Measurements from ENCODE around the gene TIMP1. TPM values are rescaled to one million over a fixed set of nuclear protein-coding genes. Genes with fewer than 3 reads are reported as not detected.
"Not testable (repeated sequence)": the region's sequence is repeated elsewhere in the genome, so short reads cannot be mapped to it uniquely, and the experiment has no call there.

The TIMP1 gene
- total RNA-seq, 2 donors from 2014 or later: 373 to 916 TPM

DNA sequence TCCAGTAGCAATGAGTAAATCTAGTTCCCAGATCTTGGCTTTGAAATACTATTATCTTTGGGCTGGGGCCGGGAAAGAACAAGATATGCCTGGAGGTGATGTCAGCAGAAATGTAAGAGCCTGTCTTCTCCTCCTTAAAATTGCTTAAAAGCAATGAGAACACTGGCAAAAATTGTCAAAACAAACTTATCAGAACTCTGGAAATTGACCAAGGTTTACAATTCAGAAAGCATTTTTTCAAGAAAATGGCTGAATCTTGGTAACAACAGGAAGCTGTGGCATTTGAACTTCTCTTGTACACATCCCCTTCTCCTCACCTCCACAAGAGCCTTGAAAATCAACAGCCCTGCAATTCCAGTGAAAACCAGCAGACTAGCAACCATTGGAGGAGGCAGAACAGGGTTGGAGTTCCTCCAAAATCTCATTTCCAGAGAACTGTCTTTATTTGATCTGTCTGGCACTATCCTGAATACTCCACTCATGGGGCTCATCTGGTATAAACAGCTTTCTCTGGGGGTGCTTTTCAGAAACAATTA, 13.5 kb downstream of the TIMP1 start:
- no peak for DNase-seq (ENCODE audit: low spot score)
- WGBS: 13% methylated on average over 1 of the region's 1 CpG
- H3K9me3 ChIP-seq: no peaks in the 10 kb centered on the region
- no peak overlapping the region for H3K27ac ChIP-seq
- intact Hi-C loops (cut with DNase I): no loop called here
- H3K36me3 ChIP-seq: no peaks in the 10 kb centered on the region
- no peaks in the 10 kb centered on the region for H3K4me1 ChIP-seq (replicated peaks)
- TF ChIP-seq POLR2AphosphoS5 (IDR thresholded peaks at IDR 0.05): no peak
- TF ChIP-seq POLR2A (IDR thresholded peaks at IDR 0.05): no peak
- TF ChIP-seq, protein P1, sequence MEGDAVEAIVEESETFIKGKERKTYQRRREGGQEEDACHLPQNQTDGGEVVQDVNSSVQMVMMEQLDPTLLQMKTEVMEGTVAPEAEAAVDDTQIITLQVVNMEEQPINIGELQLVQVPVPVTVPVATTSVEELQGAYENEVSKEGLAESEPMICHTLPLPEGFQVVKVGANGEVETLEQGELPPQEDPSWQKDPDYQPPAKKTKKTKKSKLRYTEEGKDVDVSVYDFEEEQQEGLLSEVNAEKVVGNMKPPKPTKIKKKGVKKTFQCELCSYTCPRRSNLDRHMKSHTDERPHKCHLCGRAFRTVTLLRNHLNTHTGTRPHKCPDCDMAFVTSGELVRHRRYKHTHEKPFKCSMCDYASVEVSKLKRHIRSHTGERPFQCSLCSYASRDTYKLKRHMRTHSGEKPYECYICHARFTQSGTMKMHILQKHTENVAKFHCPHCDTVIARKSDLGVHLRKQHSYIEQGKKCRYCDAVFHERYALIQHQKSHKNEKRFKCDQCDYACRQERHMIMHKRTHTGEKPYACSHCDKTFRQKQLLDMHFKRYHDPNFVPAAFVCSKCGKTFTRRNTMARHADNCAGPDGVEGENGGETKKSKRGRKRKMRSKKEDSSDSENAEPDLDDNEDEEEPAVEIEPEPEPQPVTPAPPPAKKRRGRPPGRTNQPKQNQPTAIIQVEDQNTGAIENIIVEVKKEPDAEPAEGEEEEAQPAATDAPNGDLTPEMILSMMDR (IDR thresholded peaks at IDR 0.05): no peak
- H3K4me3 ChIP-seq: no peak overlapping the region
- no peaks in the 10 kb centered on the region for H3K27me3 ChIP-seq (replicated peaks; ENCODE audit: insufficient read depth)

DNA sequence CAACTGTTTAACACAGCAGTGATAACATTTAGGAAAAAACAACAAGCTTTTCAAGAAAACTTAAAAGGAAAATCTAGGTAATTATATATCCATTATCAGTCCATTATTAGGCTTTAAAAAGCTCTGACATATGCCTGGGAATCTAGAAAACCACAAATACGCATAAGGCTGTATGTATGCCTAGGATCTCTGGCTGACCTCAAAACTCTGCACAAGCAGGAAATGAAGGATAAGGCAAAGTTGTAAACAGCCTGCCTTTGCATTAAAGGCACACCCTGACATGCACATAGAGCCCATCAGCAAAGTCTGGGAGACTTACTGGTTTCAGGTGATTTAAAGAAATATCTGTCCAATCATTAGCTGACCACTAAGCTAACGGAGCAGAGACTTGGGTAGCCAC, 14.0 kb downstream of the TIMP1 start:
- H3K9me3 ChIP-seq: no peaks in the 10 kb centered on the region
- intact Hi-C loops (cut with DNase I): no loop called here
- H3K4me3 ChIP-seq: no peak overlapping the region
- WGBS: 85% methylated on average over 2 of the region's 2 CpGs
- no peaks in the 10 kb centered on the region for H3K4me1 ChIP-seq (replicated peaks)
- H3K27me3 ChIP-seq (replicated peaks; ENCODE audit: insufficient read depth): no peaks in the 10 kb centered on the region
- no peak for DNase-seq (ENCODE audit: low spot score)
- H3K27ac ChIP-seq: no peak overlapping the region
- TF ChIP-seq, protein P1 (IDR thresholded peaks at IDR 0.05): no peak
- TF ChIP-seq POLR2A (IDR thresholded peaks at IDR 0.05) (no peak), POLR2AphosphoS5 (IDR thresholded peaks at IDR 0.05) (no peak)
- H3K36me3 ChIP-seq: no peaks in the 10 kb centered on the region

DNA sequence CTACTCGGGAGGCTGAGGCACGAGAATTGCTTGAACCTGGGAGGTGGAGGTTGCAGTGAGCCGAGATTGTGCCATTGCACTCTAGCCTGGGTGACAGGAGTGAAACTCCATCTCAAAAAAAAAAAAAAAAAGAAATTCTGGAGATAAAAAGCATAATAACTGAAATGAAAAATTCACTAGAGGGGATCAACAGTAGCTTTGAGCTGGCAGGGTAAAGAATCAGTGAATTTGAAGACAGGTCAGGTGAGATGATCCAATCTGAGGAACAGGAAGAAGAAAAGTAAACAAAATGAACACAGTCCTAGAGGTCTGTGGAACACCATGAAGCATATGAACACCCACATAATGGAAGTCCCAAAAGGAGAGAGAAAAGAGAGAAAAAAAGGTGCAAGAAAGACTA, 15.0 kb downstream of the TIMP1 start:
- intact Hi-C loops (cut with DNase I): no loop called here
- no peaks in the 10 kb centered on the region for H3K9me3 ChIP-seq
- no peak overlapping the region for H3K4me3 ChIP-seq
- WGBS: 97% methylated on average over 3 of the region's 3 CpGs
- no peaks in the 10 kb centered on the region for H3K27me3 ChIP-seq (replicated peaks; ENCODE audit: insufficient read depth)
- H3K4me1 ChIP-seq (replicated peaks): no peaks in the 10 kb centered on the region
- TF ChIP-seq, protein P1 (IDR thresholded peaks at IDR 0.05): no peak
- no peak for TF ChIP-seq POLR2AphosphoS5 (IDR thresholded peaks at IDR 0.05)
- no peak for TF ChIP-seq POLR2A (IDR thresholded peaks at IDR 0.05)
- DNase-seq (ENCODE audit: low spot score): no peak
- H3K36me3 ChIP-seq: no peaks in the 10 kb centered on the region
- H3K27ac ChIP-seq: no peak overlapping the region

DNA sequence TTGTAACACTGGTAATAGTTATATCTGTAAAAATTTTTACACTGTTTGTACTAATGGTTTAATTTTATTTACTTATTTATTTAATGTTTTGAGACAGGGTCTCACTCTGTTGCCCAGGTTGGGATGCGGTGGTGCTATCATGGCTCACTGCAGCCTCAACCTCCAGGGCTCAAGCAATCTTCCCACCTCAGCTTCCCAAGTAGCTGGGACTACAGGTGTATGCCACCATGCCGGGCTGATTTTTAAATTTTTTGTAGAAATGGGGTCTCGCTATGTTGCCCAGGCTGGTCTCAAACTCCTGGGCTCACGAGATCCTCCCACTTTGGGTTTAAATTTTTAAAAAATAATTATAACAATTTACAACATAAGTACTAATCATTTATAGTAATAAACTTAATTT, 20.9 kb downstream of the TIMP1 start:
- H3K27me3 ChIP-seq (replicated peaks; ENCODE audit: insufficient read depth); intact Hi-C loops (cut with DNase I); H3K36me3 ChIP-seq; DNase-seq (ENCODE audit: low spot score); H3K9me3 ChIP-seq; H3K4me3 ChIP-seq; H3K27ac ChIP-seq; H3K4me1 ChIP-seq (replicated peaks): not testable (repeated sequence)
- WGBS: 92% methylated on average over 4 of the region's 4 CpGs

DNA sequence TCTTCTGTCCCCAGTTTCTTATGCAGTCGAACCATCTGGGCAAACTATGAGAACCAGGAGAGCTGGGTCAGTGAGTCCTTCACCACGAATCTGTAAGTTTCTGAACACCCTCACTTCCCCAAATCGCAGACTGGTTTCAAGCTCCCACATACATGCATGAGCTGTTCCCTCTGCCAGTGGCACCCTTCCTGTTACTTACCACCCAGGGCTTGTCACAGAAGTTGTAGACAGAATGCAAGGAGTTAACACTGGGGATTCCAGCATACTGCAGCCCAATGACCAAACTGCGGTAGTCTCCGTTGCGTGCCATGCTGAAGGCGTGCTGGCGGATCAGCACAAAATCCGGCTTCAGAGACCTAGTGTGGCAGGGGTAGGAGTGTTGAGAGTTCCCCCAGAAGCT, 22.8 kb downstream of the TIMP1 start:
- H3K27me3 ChIP-seq (replicated peaks; ENCODE audit: insufficient read depth): no peaks in the 10 kb centered on the region
- 74% methylated on average over 9 of the region's 9 CpGs for WGBS
- no peak overlapping the region for H3K4me3 ChIP-seq
- H3K27ac ChIP-seq: no peak overlapping the region
- H3K36me3 ChIP-seq: no peaks in the 10 kb centered on the region
- H3K4me1 ChIP-seq (replicated peaks): no peaks in the 10 kb centered on the region
- no peaks in the 10 kb centered on the region for H3K9me3 ChIP-seq
- no peak for TF ChIP-seq POLR2A (IDR thresholded peaks at IDR 0.05)
- TF ChIP-seq, protein P1 (IDR thresholded peaks at IDR 0.05): no peak
- TF ChIP-seq POLR2AphosphoS5 (IDR thresholded peaks at IDR 0.05): no peak
- intact Hi-C loops (cut with DNase I): no loop called here
- no peak for DNase-seq (ENCODE audit: low spot score)
